Keratinocyte (primary cell): ENCODE results near the gene PRKAB2.

Experiments
- CTCF ChIP-seq, 3 experiments: IDR thresholded peaks in 1 of 3; conservative IDR thresholded peaks in 1 of 3; optimal IDR thresholded peaks in 1 of 3; 2 replicates in 2 of 3; 3 replicates in 1 of 3; pipeline versions ENCODE3 to v1.5.1; 2011; ENCODE audit warnings: low read length in 3 of 3, mild to moderate bottlenecking in 3 of 3, moderate library complexity in 2 of 3, control low read depth in 1 of 3, inconsistent platforms in 1 of 3; ENCODE audit not compliant: insufficient read depth in 2 of 3; ENCODE audit errors: extremely low read depth in 1 of 3
- EZH2 ChIP-seq: IDR thresholded peaks from one replicate; pipeline ENCODE4 v1.6.1; 2012; ENCODE audit warnings: inconsistent platforms, mild to moderate bottlenecking, low read length, moderate library complexity

GRCh38 chr1:147216124-147216523 lies 43.9 kb upstream of the PRKAB2 start:
- TF ChIP-seq EZH2 (no peak), CTCF (optimal IDR thresholded peaks at IDR 0.05 in 1 of 3, IDR thresholded peaks at IDR 0.05 in 1 of 3, conservative IDR thresholded peaks at IDR 0.05 in 1 of 3; ENCODE audit: extremely low read depth in 1 of 3, insufficient read depth in 2 of 3, low read length in 3 of 3) (no peak)
